HG02588 (cell line): ENCODE data around the gene DLX3.

Source experiments
- ATAC-seq: cut with Tn5 transposase; IDR thresholded peaks from one replicate; pipeline ENCODE4 v1.9.1; 2021; ENCODE audit warnings: mild to moderate bottlenecking, moderate library complexity; ENCODE audit not compliant: unreplicated experiment

DLX3 gene

GRCh38 chr17:49973271-49973615 lies 21.8 kb downstream of the DLX3 start:
- no peak for ATAC-seq

- ATAC-seq: no peak
Observed at GRCh38 chr17:49972486-49973270, 22.3 kb downstream of the DLX3 start.

- no peak for ATAC-seq
Observed at GRCh38 chr17:49971848-49972485, 23.1 kb downstream of the DLX3 start.

GRCh38 chr17:49971199-49971847 lies 23.7 kb downstream of the DLX3 start:
- no peak for ATAC-seq

- no peak for ATAC-seq
Observed at GRCh38 chr17:49970498-49970897, 24.5 kb downstream of the DLX3 start.

GRCh38 chr17:49969795-49970389 lies 25.1 kb downstream of the DLX3 start:
- no peak for ATAC-seq

GRCh38 chr17:49969134-49969759 lies 25.8 kb downstream of the DLX3 start, which contains the start of gene DLX4:
Gene DLX4 (plus strand): TSS chr17:49969190. CDS start chr17:49969469, 279 bp downstream.
- ATAC-seq: no peak

- no peak for ATAC-seq
Observed at GRCh38 chr17:49968405-49969133, 26.5 kb downstream of the DLX3 start.

- no peak for ATAC-seq
Observed at GRCh38 chr17:49967621-49968404, 27.2 kb downstream of the DLX3 start.

GRCh38 chr17:49967205-49967604 lies 27.8 kb downstream of the DLX3 start:
- no peak for ATAC-seq

GRCh38 chr17:49966767-49967166 lies 28.3 kb downstream of the DLX3 start:
- ATAC-seq: no peak

- ATAC-seq: no peak
Observed at GRCh38 chr17:49965524-49965909, 29.5 kb downstream of the DLX3 start.

- ATAC-seq: no peak
Observed at GRCh38 chr17:49964769-49965523, 30.1 kb downstream of the DLX3 start.

GRCh38 chr17:49964303-49964768 lies 30.7 kb downstream of the DLX3 start:
- ATAC-seq: no peak

GRCh38 chr17:49963626-49964302 lies 31.3 kb downstream of the DLX3 start:
- ATAC-seq: no peak

- no peak for ATAC-seq
Observed at GRCh38 chr17:49963309-49963625, 31.8 kb downstream of the DLX3 start.

GRCh38 chr17:49962599-49963308 lies 32.3 kb downstream of the DLX3 start:
- no peak for ATAC-seq
